K562 (cell line): ENCODE measurements around the gene RIOX2. TPM values are rescaled to one million over a fixed set of nuclear protein-coding genes. Genes with fewer than 3 reads are reported as not detected.

Experiments used
- ATAC-seq: fragments of 200-7000 bp; cut with Tn5 transposase; 3 replicates; pipeline ENCODE4 v1.9.1; 2020; ENCODE audit warnings: moderate library complexity
- BruUV-seq: library from RNA; stranded (reverse); fragments of 400-500 nt; replicated peaks from 2 replicates; lab custom pipeline; 2021; lab: Mats Ljungman, UMichigan
- CTCF ChIA-PET: fragments of 300-600 bp; formaldehyde crosslinking; extraction: SDS; loops from one replicate; lab custom pipeline; 2021; ENCODE audit warnings: low intra/inter-chr PET ratio; lab: Yijun Ruan, JAX
- POLR2A ChIA-PET: fragments of 300-600, 350-650 bp; sonication (Branson Sonifier 250); formaldehyde crosslinking; extraction: SDS; loops from one replicate; lab custom pipeline; 2021; ENCODE audit warnings: antibody characterized with exemption, inconsistent platforms; lab: Yijun Ruan, JAX
- DNase-seq, 4 experiments: peaks; one replicate each; pipeline versions ENCODE4 v3.0.0 to v3.0.0-alpha.2; 2011 to 2018; ENCODE audit warnings: low spot score in 3 of 4, mixed read lengths in 3 of 4; ENCODE audit errors: extremely low read depth in 1 of 4
- FAIRE-seq: peaks from 2 replicates; lab custom pipeline; 2011; peaks lifted over from hg19 to GRCh38; lab: Jason Lieb, UNC
- H2AFZ ChIP-seq: 2 replicates; pipeline ENCODE4 v1.6.0; 2011; ENCODE audit warnings: low read depth, low read length, control low read depth, inconsistent platforms
- H3K27ac ChIP-seq: fragments of 200-600 bp; 3 replicates; pipeline ENCODE4 v1.8.0; 2011; ENCODE audit warnings: low read depth, mild to moderate bottlenecking, control low read depth, inconsistent platforms, low read length, moderate library complexity, mixed read lengths; ENCODE audit errors: extremely low read depth
- H3K27me3 ChIP-seq, 2 experiments: fragments of 300-600 bp in 1 of 2; 2 replicates in 1 of 2; 3 replicates in 1 of 2; pipeline versions ENCODE4 v1.6.0 to v1.8.0; 2011; ENCODE audit warnings: inconsistent platforms in 2 of 2, low read length in 2 of 2, mild to moderate bottlenecking in 1 of 2, mixed read lengths in 1 of 2, moderate library complexity in 1 of 2; ENCODE audit not compliant: control insufficient read depth in 2 of 2, insufficient read depth in 2 of 2
- H3K36me3 ChIP-seq: fragments of 300-600 bp; 3 replicates; pipeline ENCODE4 v1.8.0; 2011; ENCODE audit warnings: mild to moderate bottlenecking, low read length, inconsistent platforms; ENCODE audit not compliant: control insufficient read depth, insufficient read depth
- H3K4me1 ChIP-seq, 2 experiments: fragments of 200-600 bp in 1 of 2; replicated peaks in 1 of 2; 2 replicates in 1 of 2; 3 replicates in 1 of 2; pipeline versions ENCODE4 v1.5.1 to v1.8.0; 2011; ENCODE audit warnings: inconsistent platforms in 2 of 2, low read length in 2 of 2, mild to moderate bottlenecking in 1 of 2, mixed read lengths in 1 of 2, moderate library complexity in 1 of 2; ENCODE audit not compliant: control insufficient read depth in 2 of 2, insufficient read depth in 2 of 2
- H3K4me2 ChIP-seq: 2 replicates; pipeline ENCODE4 v1.6.1; 2011; ENCODE audit warnings: low read length, control low read depth, inconsistent platforms, mixed read lengths; ENCODE audit not compliant: insufficient read depth
- H3K4me3 ChIP-seq: fragments of 200-600 bp; sonication (generic), shearing (Covaris generic); 2 replicates; pipeline ENCODE4 v1.5.1; 2016; ENCODE audit warnings: control low read depth, inconsistent platforms
- H3K79me2 ChIP-seq: fragments of 200-600 bp; 3 replicates; pipeline ENCODE4 v1.8.0; 2011; ENCODE audit warnings: low read length, inconsistent platforms; ENCODE audit not compliant: control insufficient read depth, insufficient read depth
- H3K9ac ChIP-seq, 2 experiments: 2 replicates each; pipeline versions ENCODE4 v1.6.0 to v1.6.1; 2011; ENCODE audit warnings: low read depth in 2 of 2, low read length in 2 of 2, control low read depth in 1 of 2, inconsistent platforms in 1 of 2, mild to moderate bottlenecking in 1 of 2, mixed read lengths in 1 of 2; ENCODE audit not compliant: insufficient read depth in 1 of 2
- H3K9me1 ChIP-seq: one replicate; pipeline ENCODE4 v1.6.0; 2011; ENCODE audit warnings: inconsistent platforms, mild to moderate bottlenecking, low read length, moderate library complexity; ENCODE audit not compliant: control insufficient read depth, insufficient read depth
- H3K9me3 ChIP-seq: replicated peaks from 2 replicates; pipeline ENCODE4 v1.5.1; 2011; ENCODE audit warnings: low read depth, low read length, inconsistent platforms; ENCODE audit not compliant: control insufficient read depth, insufficient read depth
- H4K20me1 ChIP-seq: replicated peaks from 2 replicates; pipeline ENCODE4 v1.6.1; 2011; ENCODE audit warnings: low read length, inconsistent platforms, mixed read lengths; ENCODE audit not compliant: control insufficient read depth, insufficient read depth
- CBX1 ChIP-seq: sonication (generic); IDR thresholded peaks from 2 replicates; pipeline ENCODE4 v1.6.1; 2016; ENCODE audit warnings: antibody characterized with exemption, low read depth, mild to moderate bottlenecking
- ZNF316 ChIP-seq: fragments of 450-650 bp; IDR thresholded peaks from 2 replicates; pipeline ENCODE4 v1.6.1; 2016
- WGBS: fragments of 100-300 bp; shearing (Covaris generic); methylation state at CpG from one replicate; pipeline ENCODE4 v1.1.6; 2016; ENCODE audit warnings: low coverage, mixed read lengths; ENCODE audit not compliant: insufficient coverage; ENCODE audit errors: missing lambda C conversion rate; 5-methylcytosine and 5-hydroxymethylcytosine counted together
- in situ Hi-C: fragments of 300-500 bp; cut with MboI; formaldehyde crosslinking; loops from 4 replicates; pipeline ENCODE4 v1.15.0; 2018; ENCODE audit warnings: inconsistent platforms, mixed read lengths
- intact Hi-C: fragments of 100-400 bp; cut with micrococcal nuclease; formaldehyde crosslinking; loops from 2 replicates; pipeline ENCODE4 v1.14.2; 2022
- polyA plus RNA-seq, 8 experiments: library from polyadenylated mRNA; depleted of rRNA in 4 of 8; stranded (reverse) in 5 of 8; unstranded in 3 of 8; fragments of >200 nt; fragmentation: Nextera tagmentation in 2 of 8; fragmentation: Illumina TruSeq in 1 of 8; extraction: Ambion mirVana in 2 of 8; extraction: Trizol in 1 of 8; gene quantifications; 2 replicates each; pipeline versions ENCODE4 v1.2.1 to v1.2.3, GENCODE V29; 2011 to 2014; ENCODE audit warnings: inconsistent platforms in 1 of 8, missing spikeins in 1 of 8
- total RNA-seq, 7 experiments: library from RNA; depleted of rRNA in 6 of 7; stranded (reverse); fragments of >200 nt in 6 of 7; fragmentation: Illumina TruSeq in 2 of 7; extraction: Trizol in 2 of 7; gene quantifications; 2 replicates each; pipeline versions ENCODE4 v1.2.1 to v1.2.3, GENCODE V29; 2011 to 2021; ENCODE audit warnings: low replicate concordance in 1 of 7

RIOX2 gene
- total and polyA plus RNA-seq, 9 of the 15 experiments (the other 6 are each of a cell fraction or from before 2014, with no cell fraction given), result 22.2 to 56.0 (median 32.6) TPM

DNA sequence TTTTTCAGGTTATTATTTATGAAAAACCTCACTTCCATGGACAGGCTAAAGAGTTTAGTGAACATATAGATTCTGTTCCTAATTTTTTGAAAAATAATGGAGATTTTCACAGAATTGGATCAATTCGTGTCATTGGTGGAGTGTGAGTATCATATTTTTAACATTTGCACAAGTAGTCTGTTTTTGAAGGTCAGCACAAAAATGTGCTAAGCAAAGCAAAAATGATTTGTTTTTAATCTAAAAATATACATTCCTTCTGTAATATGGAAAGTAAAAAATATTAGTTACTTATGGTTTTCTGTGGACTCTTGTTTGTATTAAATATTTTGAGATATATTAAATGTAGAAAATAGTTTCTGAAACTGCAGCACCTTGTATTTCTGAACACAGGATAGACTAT lies 79.4 kb downstream of the RIOX2 start:
- DNase-seq (no peak), ATAC-seq (no peak), FAIRE-seq (no peak)
- no peaks in the 10 kb centered on the region for H4K20me1 ChIP-seq
- H3K4me2 ChIP-seq, result no peak overlapping the region
- CTCF ChIA-PET, result no interaction called here
- no peaks in the 10 kb centered on the region for H3K9me1 ChIP-seq
- H3K9ac ChIP-seq, result no peak overlapping the region
- TF ChIP-seq CBX1 (no peak), ZNF316 (peak; percentile 31; the same call in 1 of the 2 replicates)
- in situ Hi-C loops, result no loop called here
- H3K36me3 ChIP-seq, result no peaks in the 10 kb centered on the region
- no peak overlapping the region for H3K4me3 ChIP-seq
- WGBS, result 11% methylated on average over 1 of the region's 1 CpG
- no peaks in the 10 kb centered on the region for H3K4me1 ChIP-seq
- no peak overlapping the region for H2AFZ ChIP-seq
- no peaks in the 10 kb centered on the region for H3K79me2 ChIP-seq
- intact Hi-C loops, result no loop called here
- BruUV-seq, result no TSS peak
- H3K9me3 ChIP-seq, result no peaks in the 10 kb centered on the region
- POLR2A ChIA-PET, result no interaction called here
- no peak overlapping the region for H3K27ac ChIP-seq
- no peaks in the 10 kb centered on the region for H3K27me3 ChIP-seq

Other genes with a start within 250 kb of the RIOX2 start
- 0.69 and 0.91 TPM in 2 replicates for gene ARL6, start 207.7 kb downstream of the RIOX2 start, total RNA-seq (2014; rRNA removed)
- gene ARL6, start 207.7 kb downstream of the RIOX2 start, total RNA-seq (2014; rRNA removed; fragmentation: Illumina TruSeq; extraction: Trizol), result 1.9 and 2.5 TPM in 2 replicates
- gene ARL6, start 207.7 kb downstream of the RIOX2 start, total RNA-seq (2015; rRNA removed; fragmentation: Illumina TruSeq; extraction: Trizol), result 1.2 and 2.6 TPM in 2 replicates
- gene ARL6, start 207.7 kb downstream of the RIOX2 start, total RNA-seq (2021), result 0.98 and 1.6 TPM in 2 replicates
- 0.96 and 2.3 TPM in 2 replicates for gene ARL6, start 207.7 kb downstream of the RIOX2 start, polyA plus RNA-seq (2011; rRNA removed)
- gene ARL6, start 207.7 kb downstream of the RIOX2 start, polyA plus RNA-seq (2014; fragmentation: Illumina TruSeq; extraction: Trizol), result 1.4 and 1.7 TPM in 2 replicates
- 1 to 10 TPM; 2.7 to 2.9 TPM for gene ARL6, start 207.7 kb downstream of the RIOX2 start, polyA plus RNA-seq (2014; fragmentation: Nextera tagmentation; extraction: Ambion mirVana)
- gene ARL6, start 207.7 kb downstream of the RIOX2 start, polyA plus RNA-seq (2014; rRNA removed), result 1.3 and 3.3 TPM in 2 replicates
- 0.18 and 0.20 TPM in 2 replicates for gene CRYBG3, start 150.4 kb downstream of the RIOX2 start, total RNA-seq (2014; rRNA removed)
- 0.22 and 0.33 TPM in 2 replicates for gene CRYBG3, start 150.4 kb downstream of the RIOX2 start, total RNA-seq (2014; rRNA removed; fragmentation: Illumina TruSeq; extraction: Trizol)
- gene CRYBG3, start 150.4 kb downstream of the RIOX2 start, total RNA-seq (2015; rRNA removed; fragmentation: Illumina TruSeq; extraction: Trizol), result 0.19 and 0.33 TPM in 2 replicates
- gene CRYBG3, start 150.4 kb downstream of the RIOX2 start, total RNA-seq (2021), result 0.22 and 0.29 TPM in 2 replicates
- gene CRYBG3, start 150.4 kb downstream of the RIOX2 start, polyA plus RNA-seq (2011; rRNA removed), result 0.14 and 0.72 TPM in 2 replicates
- gene CRYBG3, start 150.4 kb downstream of the RIOX2 start, polyA plus RNA-seq (2014; fragmentation: Illumina TruSeq; extraction: Trizol), result 0.14 and 0.16 TPM in 2 replicates
- gene CRYBG3, start 150.4 kb downstream of the RIOX2 start, polyA plus RNA-seq (2014; fragmentation: Nextera tagmentation; extraction: Ambion mirVana), result under 1 TPM; 0.08 to 0.11 TPM
- 0.08 and 0.09 TPM in 2 replicates for gene CRYBG3, start 150.4 kb downstream of the RIOX2 start, polyA plus RNA-seq (2014; rRNA removed)
- not detected in 2 replicates for gene GABRR3, start 62.9 kb upstream of the RIOX2 start, total RNA-seq (2014; rRNA removed)
- not detected in 2 replicates for gene GABRR3, start 62.9 kb upstream of the RIOX2 start, total RNA-seq (2014; rRNA removed; fragmentation: Illumina TruSeq; extraction: Trizol)
- not detected in 2 replicates for gene GABRR3, start 62.9 kb upstream of the RIOX2 start, total RNA-seq (2015; rRNA removed; fragmentation: Illumina TruSeq; extraction: Trizol)
- gene GABRR3, start 62.9 kb upstream of the RIOX2 start, total RNA-seq (2021), result not detected in 2 replicates
- not detected in 2 replicates for gene GABRR3, start 62.9 kb upstream of the RIOX2 start, polyA plus RNA-seq (2011; rRNA removed)
- not detected in 2 replicates for gene GABRR3, start 62.9 kb upstream of the RIOX2 start, polyA plus RNA-seq (2014; fragmentation: Illumina TruSeq; extraction: Trizol)
- gene GABRR3, start 62.9 kb upstream of the RIOX2 start, polyA plus RNA-seq (2014; fragmentation: Nextera tagmentation; extraction: Ambion mirVana), result not detected
- gene GABRR3, start 62.9 kb upstream of the RIOX2 start, polyA plus RNA-seq (2014; rRNA removed), result not detected in 2 replicates
- gene OR5AC2, start 114.7 kb upstream of the RIOX2 start, total RNA-seq (2014; rRNA removed), result not detected in 2 replicates
- gene OR5AC2, start 114.7 kb upstream of the RIOX2 start, total RNA-seq (2014; rRNA removed; fragmentation: Illumina TruSeq; extraction: Trizol), result not detected in 2 replicates
- gene OR5AC2, start 114.7 kb upstream of the RIOX2 start, total RNA-seq (2015; rRNA removed; fragmentation: Illumina TruSeq; extraction: Trizol), result not detected in 2 replicates
- gene OR5AC2, start 114.7 kb upstream of the RIOX2 start, total RNA-seq (2021), result not detected in 2 replicates
- not detected in 2 replicates for gene OR5AC2, start 114.7 kb upstream of the RIOX2 start, polyA plus RNA-seq (2011; rRNA removed)
- not detected in 2 replicates for gene OR5AC2, start 114.7 kb upstream of the RIOX2 start, polyA plus RNA-seq (2014; fragmentation: Illumina TruSeq; extraction: Trizol)
- gene OR5AC2, start 114.7 kb upstream of the RIOX2 start, polyA plus RNA-seq (2014; fragmentation: Nextera tagmentation; extraction: Ambion mirVana), result not detected
- not detected in 2 replicates for gene OR5AC2, start 114.7 kb upstream of the RIOX2 start, polyA plus RNA-seq (2014; rRNA removed)
- not detected in 2 replicates for gene OR5H1, start 158.3 kb upstream of the RIOX2 start, total RNA-seq (2014; rRNA removed)
- gene OR5H1, start 158.3 kb upstream of the RIOX2 start, total RNA-seq (2014; rRNA removed; fragmentation: Illumina TruSeq; extraction: Trizol), result not detected in 2 replicates
- not detected in 2 replicates for gene OR5H1, start 158.3 kb upstream of the RIOX2 start, total RNA-seq (2015; rRNA removed; fragmentation: Illumina TruSeq; extraction: Trizol)
- not detected in 2 replicates for gene OR5H1, start 158.3 kb upstream of the RIOX2 start, total RNA-seq (2021)
- gene OR5H1, start 158.3 kb upstream of the RIOX2 start, polyA plus RNA-seq (2011; rRNA removed), result not detected in 2 replicates
- gene OR5H1, start 158.3 kb upstream of the RIOX2 start, polyA plus RNA-seq (2014; fragmentation: Illumina TruSeq; extraction: Trizol), result not detected in 2 replicates
- gene OR5H1, start 158.3 kb upstream of the RIOX2 start, polyA plus RNA-seq (2014; fragmentation: Nextera tagmentation; extraction: Ambion mirVana), result not detected
- not detected in 2 replicates for gene OR5H1, start 158.3 kb upstream of the RIOX2 start, polyA plus RNA-seq (2014; rRNA removed)
- gene OR5H14, start 175.0 kb upstream of the RIOX2 start, total RNA-seq (2014; rRNA removed), result not detected in 2 replicates
- not detected in 2 replicates for gene OR5H14, start 175.0 kb upstream of the RIOX2 start, total RNA-seq (2014; rRNA removed; fragmentation: Illumina TruSeq; extraction: Trizol)
- gene OR5H14, start 175.0 kb upstream of the RIOX2 start, total RNA-seq (2015; rRNA removed; fragmentation: Illumina TruSeq; extraction: Trizol), result not detected in 2 replicates
- gene OR5H14, start 175.0 kb upstream of the RIOX2 start, total RNA-seq (2021), result not detected in 2 replicates
- not detected in 2 replicates for gene OR5H14, start 175.0 kb upstream of the RIOX2 start, polyA plus RNA-seq (2011; rRNA removed)
- gene OR5H14, start 175.0 kb upstream of the RIOX2 start, polyA plus RNA-seq (2014; fragmentation: Illumina TruSeq; extraction: Trizol), result not detected in 2 replicates
- gene OR5H14, start 175.0 kb upstream of the RIOX2 start, polyA plus RNA-seq (2014; fragmentation: Nextera tagmentation; extraction: Ambion mirVana), result not detected
- gene OR5H14, start 175.0 kb upstream of the RIOX2 start, polyA plus RNA-seq (2014; rRNA removed), result not detected in 2 replicates
- gene OR5H15, start 194.3 kb upstream of the RIOX2 start, total RNA-seq (2014; rRNA removed), result not detected in 2 replicates
- not detected in 2 replicates for gene OR5H15, start 194.3 kb upstream of the RIOX2 start, total RNA-seq (2014; rRNA removed; fragmentation: Illumina TruSeq; extraction: Trizol)
- gene OR5H15, start 194.3 kb upstream of the RIOX2 start, total RNA-seq (2015; rRNA removed; fragmentation: Illumina TruSeq; extraction: Trizol), result not detected in 2 replicates
- not detected in 2 replicates for gene OR5H15, start 194.3 kb upstream of the RIOX2 start, total RNA-seq (2021)
- gene OR5H15, start 194.3 kb upstream of the RIOX2 start, polyA plus RNA-seq (2011; rRNA removed), result not detected in 2 replicates
- gene OR5H15, start 194.3 kb upstream of the RIOX2 start, polyA plus RNA-seq (2014; fragmentation: Illumina TruSeq; extraction: Trizol), result not detected in 2 replicates
- gene OR5H15, start 194.3 kb upstream of the RIOX2 start, polyA plus RNA-seq (2014; fragmentation: Nextera tagmentation; extraction: Ambion mirVana), result not detected
- not detected in 2 replicates for gene OR5H15, start 194.3 kb upstream of the RIOX2 start, polyA plus RNA-seq (2014; rRNA removed)